HEK293 (cell line): Measurements from ENCODE around the gene USP22.
A peak's percentile ranks its signal among the peaks of the same experiment; 100 is the strongest.

Experiments
- GLIS1 ChIP-seq: fragments of 450-650 bp; formaldehyde crosslinking; IDR thresholded peaks from 2 replicates; pipeline ENCODE4 v1.5.1; 2016; ENCODE audit warnings: missing biosample characterization, missing genetic modification characterization
- KLF16 ChIP-seq: fragments of 450-650 bp; formaldehyde crosslinking; IDR thresholded peaks from 2 replicates; pipeline ENCODE4 v1.5.1; 2017; ENCODE audit warnings: missing biosample characterization, missing genetic modification characterization
- KLF7 ChIP-seq: fragments of 450-650 bp; formaldehyde crosslinking; IDR thresholded peaks from 2 replicates; pipeline ENCODE4 v1.5.1; 2016; ENCODE audit warnings: missing biosample characterization, missing genetic modification characterization, borderline replicate concordance
- KLF8 ChIP-seq: fragments of 450-650 bp; formaldehyde crosslinking; IDR thresholded peaks from 2 replicates; pipeline ENCODE4 v1.5.1; 2016; ENCODE audit warnings: missing biosample characterization, missing genetic modification characterization
- MEIS1 ChIP-seq: sonication (generic); formaldehyde crosslinking; IDR thresholded peaks from 2 replicates; pipeline ENCODE4 v1.8.1; 2022; ENCODE audit warnings: missing genetic modification reagents, mild to moderate bottlenecking, borderline replicate concordance
- YY1 ChIP-seq: fragments of 450-650 bp; formaldehyde crosslinking; IDR thresholded peaks from 2 replicates; pipeline ENCODE4 v1.5.1; 2018; ENCODE audit warnings: missing biosample characterization, missing genetic modification characterization
- ZIC2 ChIP-seq: fragments of 450-650 bp; formaldehyde crosslinking; IDR thresholded peaks from 2 replicates; pipeline ENCODE4 v1.5.1; 2016; ENCODE audit warnings: missing biosample characterization, missing genetic modification characterization
- ZNF169 ChIP-seq: fragments of 450-650 bp; formaldehyde crosslinking; IDR thresholded peaks from 2 replicates; pipeline ENCODE4 v1.5.1; 2016; ENCODE audit warnings: missing biosample characterization, missing genetic modification characterization
- ZNF223 ChIP-seq: fragments of 450-650 bp; formaldehyde crosslinking; IDR thresholded peaks from 2 replicates; pipeline ENCODE4 v1.5.1; 2016; ENCODE audit warnings: missing biosample characterization, missing genetic modification characterization
- ZNF350 ChIP-seq: fragments of 450-650 bp; formaldehyde crosslinking; IDR thresholded peaks from 2 replicates; pipeline ENCODE4 v1.5.0; 2017; ENCODE audit warnings: missing biosample characterization, mild to moderate bottlenecking, missing genetic modification characterization
- ZNF48 ChIP-seq: fragments of 450-650 bp; formaldehyde crosslinking; IDR thresholded peaks from 2 replicates; pipeline ENCODE4 v1.5.1; 2016; ENCODE audit warnings: missing biosample characterization, missing genetic modification characterization
- ZNF501 ChIP-seq: fragments of 450-650 bp; formaldehyde crosslinking; IDR thresholded peaks from 2 replicates; pipeline ENCODE4 v1.5.1; 2016; ENCODE audit warnings: missing biosample characterization, missing genetic modification characterization
- ZNF549 ChIP-seq: fragments of 450-650 bp; IDR thresholded peaks from 2 replicates; pipeline ENCODE4 v1.5.1; 2018; ENCODE audit warnings: missing biosample characterization, missing genetic modification characterization, mild to moderate bottlenecking, inconsistent platforms, moderate library complexity
- ZNF626 ChIP-seq: fragments of 450-650 bp; sonication (Bioruptor Pico); formaldehyde crosslinking; IDR thresholded peaks from 2 replicates; pipeline ENCODE4 v1.5.1; 2018; ENCODE audit warnings: missing biosample characterization, missing genetic modification characterization, inconsistent platforms
- ZSCAN30 ChIP-seq: fragments of 450-650 bp; IDR thresholded peaks from 2 replicates; pipeline ENCODE4 v1.5.1; 2018; ENCODE audit warnings: missing biosample characterization, mild to moderate bottlenecking, missing genetic modification characterization, moderate library complexity
- TF ChIP-seq, protein P1 (sequence below): fragments of 450-650 bp; formaldehyde crosslinking; IDR thresholded peaks from 2 replicates; pipeline ENCODE4 v1.5.1; 2017; ENCODE audit warnings: missing biosample characterization, missing genetic modification characterization
- TF ChIP-seq, protein P2 (sequence below): fragments of 450-650 bp; formaldehyde crosslinking; IDR thresholded peaks from 2 replicates; pipeline ENCODE4 v1.5.1; 2016; ENCODE audit warnings: missing biosample characterization, missing genetic modification characterization
- TF ChIP-seq, protein P3 (sequence below): fragments of 450-650 bp; formaldehyde crosslinking; IDR thresholded peaks from 2 replicates; pipeline ENCODE4 v1.5.1; 2017; ENCODE audit warnings: missing biosample characterization, missing genetic modification characterization
- TF ChIP-seq, protein P4 (sequence below): fragments of 450-650 bp; formaldehyde crosslinking; IDR thresholded peaks from 2 replicates; pipeline ENCODE4 v1.5.1; 2016; ENCODE audit warnings: missing biosample characterization, missing genetic modification characterization
- TF ChIP-seq, protein P5 (sequence below): fragments of 450-650 bp; formaldehyde crosslinking; IDR thresholded peaks from 2 replicates; pipeline ENCODE4 v1.5.1; 2016; ENCODE audit warnings: missing biosample characterization, missing genetic modification characterization
- TF ChIP-seq, protein P6 (sequence below): fragments of 450-650 bp; formaldehyde crosslinking; IDR thresholded peaks from 2 replicates; pipeline ENCODE4 v1.5.1; 2016; ENCODE audit warnings: missing biosample characterization, missing genetic modification characterization
- TF ChIP-seq, protein P7 (sequence below): fragments of 450-650 bp; formaldehyde crosslinking; IDR thresholded peaks from 2 replicates; pipeline ENCODE4 v1.5.1; 2017; ENCODE audit warnings: missing biosample characterization, missing genetic modification characterization
- TF ChIP-seq, protein P8 (sequence below): fragments of 450-650 bp; formaldehyde crosslinking; IDR thresholded peaks from 2 replicates; pipeline ENCODE4 v1.5.1; 2016; ENCODE audit warnings: missing biosample characterization, missing genetic modification characterization

Gene USP22

DNA sequence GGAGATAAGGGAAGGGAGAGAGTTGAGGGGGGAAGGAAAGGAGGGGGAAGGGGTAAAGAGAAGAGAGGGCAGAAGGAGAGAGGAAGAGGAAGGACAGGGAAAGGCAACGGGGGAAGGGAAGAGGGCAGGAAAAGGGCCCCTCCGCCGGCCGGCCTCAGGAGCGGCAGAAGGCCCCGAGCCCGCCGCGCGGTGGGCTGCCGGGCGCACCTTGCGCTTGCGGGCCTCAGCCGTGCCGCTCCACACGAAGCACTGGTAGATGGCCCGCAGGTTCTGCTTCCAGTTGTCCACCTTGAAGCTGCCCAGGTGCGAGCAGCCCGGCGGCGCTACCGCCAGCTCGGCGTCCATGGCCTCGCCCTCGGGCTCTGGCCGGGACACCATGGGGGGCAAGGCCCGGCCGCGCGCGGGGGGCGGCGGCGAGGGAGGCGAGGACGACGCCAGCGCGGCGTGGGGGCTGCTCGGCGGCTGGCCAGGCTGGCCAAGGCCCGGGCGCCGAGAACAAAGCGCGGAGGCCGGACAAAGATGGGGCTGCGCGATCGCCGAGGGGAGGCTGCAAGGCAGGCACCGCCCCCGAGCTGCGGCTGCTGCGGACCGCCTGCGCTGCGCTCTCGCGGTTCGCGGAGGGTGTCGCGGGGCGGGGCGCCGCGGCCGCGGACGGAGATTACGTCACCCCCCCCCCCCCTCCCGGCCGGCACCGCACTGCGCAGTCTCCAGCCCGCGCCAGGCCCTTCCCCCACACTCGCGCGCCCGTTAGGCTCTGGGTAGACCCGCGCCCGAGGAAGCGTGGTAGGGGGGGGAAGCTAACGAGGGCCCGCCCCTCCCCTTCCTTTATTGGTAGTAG, at the start of gene USP22 (continued):
- TF ChIP-seq, protein P1, sequence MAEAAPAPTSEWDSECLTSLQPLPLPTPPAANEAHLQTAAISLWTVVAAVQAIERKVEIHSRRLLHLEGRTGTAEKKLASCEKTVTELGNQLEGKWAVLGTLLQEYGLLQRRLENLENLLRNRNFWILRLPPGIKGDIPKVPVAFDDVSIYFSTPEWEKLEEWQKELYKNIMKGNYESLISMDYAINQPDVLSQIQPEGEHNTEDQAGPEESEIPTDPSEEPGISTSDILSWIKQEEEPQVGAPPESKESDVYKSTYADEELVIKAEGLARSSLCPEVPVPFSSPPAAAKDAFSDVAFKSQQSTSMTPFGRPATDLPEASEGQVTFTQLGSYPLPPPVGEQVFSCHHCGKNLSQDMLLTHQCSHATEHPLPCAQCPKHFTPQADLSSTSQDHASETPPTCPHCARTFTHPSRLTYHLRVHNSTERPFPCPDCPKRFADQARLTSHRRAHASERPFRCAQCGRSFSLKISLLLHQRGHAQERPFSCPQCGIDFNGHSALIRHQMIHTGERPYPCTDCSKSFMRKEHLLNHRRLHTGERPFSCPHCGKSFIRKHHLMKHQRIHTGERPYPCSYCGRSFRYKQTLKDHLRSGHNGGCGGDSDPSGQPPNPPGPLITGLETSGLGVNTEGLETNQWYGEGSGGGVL (tag by site-specific recombination): peak; percentile 100
- TF ChIP-seq ZNF48: no peak
- TF ChIP-seq ZNF223 (tag by site-specific recombination): peak; percentile 47; the same call in 1 of the 2 replicates
- TF ChIP-seq, protein P2, sequence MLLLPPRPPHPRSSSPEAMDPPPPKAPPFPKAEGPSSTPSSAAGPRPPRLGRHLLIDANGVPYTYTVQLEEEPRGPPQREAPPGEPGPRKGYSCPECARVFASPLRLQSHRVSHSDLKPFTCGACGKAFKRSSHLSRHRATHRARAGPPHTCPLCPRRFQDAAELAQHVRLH: peak; percentile 78; the same call in 1 of the 2 replicates
- TF ChIP-seq ZNF549 (tag by site-specific recombination): peak; percentile 29; the same call in 1 of the 2 replicates
- TF ChIP-seq, protein P3, sequence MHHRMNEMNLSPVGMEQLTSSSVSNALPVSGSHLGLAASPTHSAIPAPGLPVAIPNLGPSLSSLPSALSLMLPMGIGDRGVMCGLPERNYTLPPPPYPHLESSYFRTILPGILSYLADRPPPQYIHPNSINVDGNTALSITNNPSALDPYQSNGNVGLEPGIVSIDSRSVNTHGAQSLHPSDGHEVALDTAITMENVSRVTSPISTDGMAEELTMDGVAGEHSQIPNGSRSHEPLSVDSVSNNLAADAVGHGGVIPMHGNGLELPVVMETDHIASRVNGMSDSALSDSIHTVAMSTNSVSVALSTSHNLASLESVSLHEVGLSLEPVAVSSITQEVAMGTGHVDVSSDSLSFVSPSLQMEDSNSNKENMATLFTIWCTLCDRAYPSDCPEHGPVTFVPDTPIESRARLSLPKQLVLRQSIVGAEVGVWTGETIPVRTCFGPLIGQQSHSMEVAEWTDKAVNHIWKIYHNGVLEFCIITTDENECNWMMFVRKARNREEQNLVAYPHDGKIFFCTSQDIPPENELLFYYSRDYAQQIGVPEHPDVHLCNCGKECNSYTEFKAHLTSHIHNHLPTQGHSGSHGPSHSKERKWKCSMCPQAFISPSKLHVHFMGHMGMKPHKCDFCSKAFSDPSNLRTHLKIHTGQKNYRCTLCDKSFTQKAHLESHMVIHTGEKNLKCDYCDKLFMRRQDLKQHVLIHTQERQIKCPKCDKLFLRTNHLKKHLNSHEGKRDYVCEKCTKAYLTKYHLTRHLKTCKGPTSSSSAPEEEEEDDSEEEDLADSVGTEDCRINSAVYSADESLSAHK (tag by site-specific recombination): peak; percentile 48
- TF ChIP-seq ZSCAN30: peak; percentile 42; the same call in 1 of the 2 replicates
- TF ChIP-seq KLF8 (tag by site-specific recombination): peak; percentile 91
- TF ChIP-seq, protein P4, sequence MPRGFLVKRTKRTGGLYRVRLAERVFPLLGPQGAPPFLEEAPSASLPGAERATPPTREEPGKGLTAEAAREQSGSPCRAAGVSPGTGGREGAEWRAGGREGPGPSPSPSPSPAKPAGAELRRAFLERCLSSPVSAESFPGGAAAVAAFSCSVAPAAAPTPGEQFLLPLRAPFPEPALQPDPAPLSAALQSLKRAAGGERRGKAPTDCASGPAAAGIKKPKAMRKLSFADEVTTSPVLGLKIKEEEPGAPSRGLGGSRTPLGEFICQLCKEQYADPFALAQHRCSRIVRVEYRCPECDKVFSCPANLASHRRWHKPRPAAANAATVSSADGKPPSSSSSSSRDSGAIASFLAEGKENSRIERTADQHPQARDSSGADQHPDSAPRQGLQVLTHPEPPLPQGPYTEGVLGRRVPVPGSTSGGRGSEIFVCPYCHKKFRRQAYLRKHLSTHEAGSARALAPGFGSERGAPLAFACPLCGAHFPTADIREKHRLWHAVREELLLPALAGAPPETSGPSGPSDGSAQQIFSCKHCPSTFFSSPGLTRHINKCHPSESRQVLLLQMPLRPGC (tag by site-specific recombination): 0 out of 2 replicates have a peak, but pooled peaks have one; percentile 32
- peak; percentile 47; the same call in 1 of the 2 replicates for TF ChIP-seq ZNF501 (tag by site-specific recombination)
- 0 out of 2 replicates have a peak, but pooled peaks have one; percentile 10 for TF ChIP-seq ZIC2 (tag by site-specific recombination)
- TF ChIP-seq, protein P5, sequence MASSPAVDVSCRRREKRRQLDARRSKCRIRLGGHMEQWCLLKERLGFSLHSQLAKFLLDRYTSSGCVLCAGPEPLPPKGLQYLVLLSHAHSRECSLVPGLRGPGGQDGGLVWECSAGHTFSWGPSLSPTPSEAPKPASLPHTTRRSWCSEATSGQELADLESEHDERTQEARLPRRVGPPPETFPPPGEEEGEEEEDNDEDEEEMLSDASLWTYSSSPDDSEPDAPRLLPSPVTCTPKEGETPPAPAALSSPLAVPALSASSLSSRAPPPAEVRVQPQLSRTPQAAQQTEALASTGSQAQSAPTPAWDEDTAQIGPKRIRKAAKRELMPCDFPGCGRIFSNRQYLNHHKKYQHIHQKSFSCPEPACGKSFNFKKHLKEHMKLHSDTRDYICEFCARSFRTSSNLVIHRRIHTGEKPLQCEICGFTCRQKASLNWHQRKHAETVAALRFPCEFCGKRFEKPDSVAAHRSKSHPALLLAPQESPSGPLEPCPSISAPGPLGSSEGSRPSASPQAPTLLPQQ (tag by site-specific recombination): peak; percentile 42; the same call in 1 of the 2 replicates
- TF ChIP-seq, protein P6, sequence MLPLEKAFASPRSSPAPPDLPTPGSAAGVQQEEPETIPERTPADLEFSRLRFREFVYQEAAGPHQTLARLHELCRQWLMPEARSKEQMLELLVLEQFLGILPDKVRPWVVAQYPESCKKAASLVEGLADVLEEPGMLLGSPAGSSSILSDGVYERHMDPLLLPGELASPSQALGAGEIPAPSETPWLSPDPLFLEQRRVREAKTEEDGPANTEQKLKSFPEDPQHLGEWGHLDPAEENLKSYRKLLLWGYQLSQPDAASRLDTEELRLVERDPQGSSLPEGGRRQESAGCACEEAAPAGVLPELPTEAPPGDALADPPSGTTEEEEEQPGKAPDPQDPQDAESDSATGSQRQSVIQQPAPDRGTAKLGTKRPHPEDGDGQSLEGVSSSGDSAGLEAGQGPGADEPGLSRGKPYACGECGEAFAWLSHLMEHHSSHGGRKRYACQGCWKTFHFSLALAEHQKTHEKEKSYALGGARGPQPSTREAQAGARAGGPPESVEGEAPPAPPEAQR (tag by site-specific recombination): no peak
- no peak for TF ChIP-seq KLF7 (tag by site-specific recombination)
- TF ChIP-seq KLF16 (tag by site-specific recombination): peak; percentile 68
- 0 out of 2 replicates have a peak, but pooled peaks have one; percentile 11 for TF ChIP-seq MEIS1 (CRISPR knock-in tag)
- TF ChIP-seq ZNF350 (tag by site-specific recombination): no peak
- peak; percentile 50; the same call in 1 of the 2 replicates for TF ChIP-seq GLIS1 (tag by site-specific recombination)
- peak; percentile 77; the same call in 1 of the 2 replicates for TF ChIP-seq ZNF626 (tag by site-specific recombination)
- TF ChIP-seq, protein P7, sequence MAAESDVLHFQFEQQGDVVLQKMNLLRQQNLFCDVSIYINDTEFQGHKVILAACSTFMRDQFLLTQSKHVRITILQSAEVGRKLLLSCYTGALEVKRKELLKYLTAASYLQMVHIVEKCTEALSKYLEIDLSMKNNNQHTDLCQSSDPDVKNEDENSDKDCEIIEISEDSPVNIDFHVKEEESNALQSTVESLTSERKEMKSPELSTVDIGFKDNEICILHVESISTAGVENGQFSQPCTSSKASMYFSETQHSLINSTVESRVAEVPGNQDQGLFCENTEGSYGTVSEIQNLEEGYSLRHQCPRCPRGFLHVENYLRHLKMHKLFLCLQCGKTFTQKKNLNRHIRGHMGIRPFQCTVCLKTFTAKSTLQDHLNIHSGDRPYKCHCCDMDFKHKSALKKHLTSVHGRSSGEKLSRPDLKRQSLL (tag by site-specific recombination): no peak; the same call in 1 of the 2 replicates
- TF ChIP-seq, protein P8, sequence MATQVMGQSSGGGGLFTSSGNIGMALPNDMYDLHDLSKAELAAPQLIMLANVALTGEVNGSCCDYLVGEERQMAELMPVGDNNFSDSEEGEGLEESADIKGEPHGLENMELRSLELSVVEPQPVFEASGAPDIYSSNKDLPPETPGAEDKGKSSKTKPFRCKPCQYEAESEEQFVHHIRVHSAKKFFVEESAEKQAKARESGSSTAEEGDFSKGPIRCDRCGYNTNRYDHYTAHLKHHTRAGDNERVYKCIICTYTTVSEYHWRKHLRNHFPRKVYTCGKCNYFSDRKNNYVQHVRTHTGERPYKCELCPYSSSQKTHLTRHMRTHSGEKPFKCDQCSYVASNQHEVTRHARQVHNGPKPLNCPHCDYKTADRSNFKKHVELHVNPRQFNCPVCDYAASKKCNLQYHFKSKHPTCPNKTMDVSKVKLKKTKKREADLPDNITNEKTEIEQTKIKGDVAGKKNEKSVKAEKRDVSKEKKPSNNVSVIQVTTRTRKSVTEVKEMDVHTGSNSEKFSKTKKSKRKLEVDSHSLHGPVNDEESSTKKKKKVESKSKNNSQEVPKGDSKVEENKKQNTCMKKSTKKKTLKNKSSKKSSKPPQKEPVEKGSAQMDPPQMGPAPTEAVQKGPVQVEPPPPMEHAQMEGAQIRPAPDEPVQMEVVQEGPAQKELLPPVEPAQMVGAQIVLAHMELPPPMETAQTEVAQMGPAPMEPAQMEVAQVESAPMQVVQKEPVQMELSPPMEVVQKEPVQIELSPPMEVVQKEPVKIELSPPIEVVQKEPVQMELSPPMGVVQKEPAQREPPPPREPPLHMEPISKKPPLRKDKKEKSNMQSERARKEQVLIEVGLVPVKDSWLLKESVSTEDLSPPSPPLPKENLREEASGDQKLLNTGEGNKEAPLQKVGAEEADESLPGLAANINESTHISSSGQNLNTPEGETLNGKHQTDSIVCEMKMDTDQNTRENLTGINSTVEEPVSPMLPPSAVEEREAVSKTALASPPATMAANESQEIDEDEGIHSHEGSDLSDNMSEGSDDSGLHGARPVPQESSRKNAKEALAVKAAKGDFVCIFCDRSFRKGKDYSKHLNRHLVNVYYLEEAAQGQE: peak; percentile 35
- TF ChIP-seq ZNF169 (tag by site-specific recombination): 0 out of 2 replicates have a peak, but pooled peaks have one; percentile 25
- TF ChIP-seq YY1 (tag by site-specific recombination): peak; percentile 68
